ENCODE results near the gene LGR5.
"Not testable (repeated sequence)": the region's sequence is repeated elsewhere in the genome, so short reads cannot be mapped to it uniquely, and the experiment has no call there.

The LGR5 gene

DNA sequence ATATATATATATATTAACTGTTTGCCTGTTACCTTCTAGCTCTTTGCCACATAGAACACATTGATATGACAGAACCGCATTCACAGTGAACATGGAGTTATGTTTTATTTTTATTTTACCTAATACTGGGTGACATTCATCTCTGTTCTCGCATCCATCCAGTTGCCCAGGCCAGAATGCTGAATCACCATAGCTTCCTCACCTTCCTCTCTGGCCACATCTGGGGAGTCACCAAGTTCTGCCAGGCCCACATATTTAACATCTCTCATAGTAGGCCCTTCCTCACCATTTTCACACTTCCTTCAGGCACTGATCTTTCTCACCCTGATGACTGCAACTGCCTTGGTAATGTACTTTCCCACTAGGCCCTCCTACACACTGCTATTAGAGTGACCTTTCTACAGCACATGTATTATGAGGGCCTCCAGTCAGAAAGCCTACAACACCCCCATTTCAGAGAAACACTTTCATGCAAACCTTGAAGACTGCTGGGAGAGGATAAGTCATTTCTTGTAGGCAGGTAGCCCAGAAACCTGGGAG is 106.8 kb downstream of the LGR5 start:
- DNase-seq (ENCODE audit: insufficient read length, low spot score), result no peak

GRCh38 chr12:71548893-71549292 is 109.3 kb downstream of the LGR5 start:
- DNase-seq (ENCODE audit: insufficient read length, low spot score) (no peak), FAIRE-seq (no peak)

More for the DNA sequence above, 106.8 kb downstream of the LGR5 start:
- FAIRE-seq, result no peak

- no peak for FAIRE-seq
- no peak for DNase-seq (ENCODE audit: insufficient read length, low spot score)
These were observed 111.9 kb downstream of the LGR5 start for GRCh38 chr12:71551529-71551928.

- FAIRE-seq, result no peak
- no peak for DNase-seq (ENCODE audit: insufficient read length, low spot score)
These were observed 113.3 kb downstream of the LGR5 start for GRCh38 chr12:71552728-71553501.

GRCh38 chr12:71555191-71555590 is 115.6 kb downstream of the LGR5 start:
- DNase-seq (ENCODE audit: insufficient read length, low spot score) (no peak), FAIRE-seq (no peak)

- not testable (repeated sequence) for DNase-seq (ENCODE audit: insufficient read length, low spot score); FAIRE-seq
These were observed 116.2 kb downstream of the LGR5 start for GRCh38 chr12:71555789-71556188.

- FAIRE-seq, result no peak
These were observed 116.8 kb downstream of the LGR5 start for GRCh38 chr12:71556448-71556847.

GRCh38 chr12:71556875-71557274 is 117.3 kb downstream of the LGR5 start:
- no peak for FAIRE-seq
- no peak for DNase-seq (ENCODE audit: insufficient read length, low spot score)

More at GRCh38 chr12:71556448-71556847, 116.8 kb downstream of the LGR5 start:
- DNase-seq (ENCODE audit: insufficient read length, low spot score), result no peak

- no peak for FAIRE-seq
These were observed 118.8 kb downstream of the LGR5 start for GRCh38 chr12:71558445-71558844.

DNA sequence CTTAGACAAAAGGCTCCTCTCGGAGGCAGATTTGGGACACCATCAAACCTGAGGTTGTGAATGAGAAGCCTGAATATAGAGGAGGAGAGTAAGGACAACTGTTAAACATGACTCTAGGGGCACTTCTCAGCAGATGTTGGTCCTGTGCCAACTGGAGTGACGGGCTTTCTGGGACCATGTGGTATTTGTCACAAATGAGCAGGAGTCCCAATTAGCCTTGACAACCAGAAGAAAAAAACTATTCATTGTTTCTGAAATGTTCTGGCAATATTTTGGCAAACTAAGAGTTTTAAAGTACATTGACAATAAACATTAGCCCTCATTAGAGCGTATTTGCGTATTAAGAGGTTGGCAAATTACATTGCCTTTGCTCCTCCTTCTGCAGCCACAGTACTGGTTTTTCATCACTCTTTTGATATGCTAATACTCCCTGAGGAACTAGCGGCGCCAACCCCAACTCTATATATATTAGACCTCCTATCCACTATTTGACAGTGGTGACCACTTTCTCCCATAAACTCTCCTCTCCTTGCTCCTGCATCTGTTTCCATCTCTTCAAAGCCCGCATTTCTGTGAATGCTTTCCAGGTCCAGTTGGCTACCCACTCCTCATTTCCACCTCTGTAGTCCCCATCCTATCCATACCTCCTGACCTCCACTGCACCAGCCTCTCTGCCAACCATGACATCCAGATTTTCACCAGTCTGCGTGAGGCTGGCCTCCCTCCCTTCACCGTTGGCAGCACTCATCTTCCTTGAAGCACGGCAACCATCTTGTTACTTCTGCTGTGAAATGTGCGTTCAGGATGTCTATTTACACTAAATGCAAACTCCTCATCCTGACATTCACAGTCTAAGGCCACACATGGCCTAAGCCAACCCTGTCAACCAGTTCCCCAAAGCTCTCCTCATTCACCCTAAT is 123.3 kb downstream of the LGR5 start:
- FAIRE-seq (no peak), DNase-seq (ENCODE audit: insufficient read length, low spot score) (no peak)

More at GRCh38 chr12:71558445-71558844, 118.8 kb downstream of the LGR5 start:
- DNase-seq (ENCODE audit: insufficient read length, low spot score), result no peak

DNA sequence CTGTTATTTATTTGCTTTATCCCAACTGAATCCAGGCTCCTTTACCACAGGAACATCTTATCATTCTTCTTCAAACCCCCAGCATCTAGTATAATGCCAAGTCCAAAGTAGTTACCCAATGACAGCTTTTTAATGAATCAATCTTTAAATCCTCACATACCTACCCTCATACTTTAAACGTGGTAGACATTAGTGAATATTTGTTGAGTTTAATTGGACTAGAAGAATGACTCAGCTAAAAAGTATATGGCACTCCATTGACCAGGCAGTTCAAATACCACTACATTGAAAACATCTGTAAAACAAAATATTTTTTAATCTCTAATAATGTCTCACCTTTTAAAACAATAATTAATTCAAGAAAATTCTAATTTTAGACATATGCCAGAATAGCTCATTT is 125.9 kb downstream of the LGR5 start:
- FAIRE-seq (no peak), DNase-seq (ENCODE audit: insufficient read length, low spot score) (no peak)

DNA sequence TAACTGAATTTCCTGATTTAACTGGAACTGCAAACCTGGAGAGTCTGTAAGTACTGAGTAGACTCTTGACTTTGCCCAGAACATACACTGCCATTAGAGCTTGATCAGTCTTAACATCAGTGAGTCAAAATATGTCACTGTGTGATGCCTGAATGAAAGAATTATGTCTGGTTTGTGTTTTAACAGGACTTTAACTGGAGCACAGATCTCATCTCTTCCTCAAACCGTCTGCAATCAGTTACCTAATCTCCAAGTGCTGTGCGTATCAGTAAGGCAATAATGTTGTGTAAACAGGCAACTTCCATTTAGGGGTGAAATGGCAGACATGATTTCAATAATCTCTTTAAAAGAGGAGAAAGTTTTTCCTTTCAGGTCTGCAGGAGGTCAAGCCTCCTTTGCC is 127.1 kb downstream of the LGR5 start:
- DNase-seq (ENCODE audit: insufficient read length, low spot score) (no peak), FAIRE-seq (no peak)

- no peak for FAIRE-seq
- no peak for DNase-seq (ENCODE audit: insufficient read length, low spot score)
These were observed 127.9 kb downstream of the LGR5 start for GRCh38 chr12:71567537-71567936.

- FAIRE-seq; DNase-seq (ENCODE audit: insufficient read length, low spot score): not testable (repeated sequence)
These were observed 130.3 kb downstream of the LGR5 start for GRCh38 chr12:71569885-71570284.

DNA sequence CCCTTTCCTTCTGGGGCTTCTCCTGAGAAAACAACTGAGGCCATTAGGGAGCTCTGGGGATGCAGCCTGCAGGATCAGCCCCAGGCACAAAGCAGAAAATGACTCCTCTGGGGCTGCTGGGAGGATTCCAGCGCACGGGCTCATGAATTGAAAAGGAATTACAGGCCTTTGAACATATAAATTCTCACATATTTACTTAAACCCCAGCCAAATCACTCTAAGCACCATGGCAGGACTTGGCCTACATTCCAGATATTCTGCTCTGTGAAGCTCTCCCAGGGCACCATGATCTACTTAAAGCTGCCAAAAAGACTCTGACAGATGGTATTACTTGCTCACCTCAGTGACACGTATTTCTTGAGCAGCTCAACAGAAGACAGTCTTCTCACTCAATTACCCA is 136.9 kb downstream of the LGR5 start:
- DNase-seq (ENCODE audit: insufficient read length, low spot score), result no peak
- FAIRE-seq, result no peak

- FAIRE-seq (no peak), DNase-seq (ENCODE audit: insufficient read length, low spot score) (no peak)
These were observed 139.2 kb downstream of the LGR5 start for GRCh38 chr12:71578694-71579258.

DNA sequence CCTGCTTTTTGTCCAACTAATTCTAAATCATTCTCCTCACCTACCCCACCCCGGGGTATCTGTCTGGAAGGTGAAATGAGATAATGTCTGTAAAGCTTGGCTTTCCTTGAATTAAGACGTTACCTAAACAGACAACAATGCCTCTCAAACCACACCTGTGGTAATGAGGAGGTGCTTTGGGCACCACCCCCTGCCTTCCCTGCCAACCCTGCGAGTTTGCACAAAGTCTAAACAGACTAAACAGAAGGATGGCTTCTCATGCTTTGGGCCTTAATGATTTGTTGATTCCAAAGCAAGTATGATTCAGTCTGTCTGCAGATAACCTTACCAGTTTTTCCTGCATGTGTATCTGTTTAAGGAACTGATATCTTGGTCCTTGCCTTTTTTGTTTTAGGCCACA is 141.6 kb downstream of the LGR5 start:
- DNase-seq (ENCODE audit: insufficient read length, low spot score) (no peak), FAIRE-seq (no peak)

GRCh38 chr12:71582925-71583324 is 143.3 kb downstream of the LGR5 start:
- FAIRE-seq (no peak), DNase-seq (ENCODE audit: insufficient read length, low spot score) (no peak)

GRCh38 chr12:71584356-71584755 is 144.8 kb downstream of the LGR5 start:
- FAIRE-seq, result no peak
- no peak for DNase-seq (ENCODE audit: insufficient read length, low spot score)

DNA sequence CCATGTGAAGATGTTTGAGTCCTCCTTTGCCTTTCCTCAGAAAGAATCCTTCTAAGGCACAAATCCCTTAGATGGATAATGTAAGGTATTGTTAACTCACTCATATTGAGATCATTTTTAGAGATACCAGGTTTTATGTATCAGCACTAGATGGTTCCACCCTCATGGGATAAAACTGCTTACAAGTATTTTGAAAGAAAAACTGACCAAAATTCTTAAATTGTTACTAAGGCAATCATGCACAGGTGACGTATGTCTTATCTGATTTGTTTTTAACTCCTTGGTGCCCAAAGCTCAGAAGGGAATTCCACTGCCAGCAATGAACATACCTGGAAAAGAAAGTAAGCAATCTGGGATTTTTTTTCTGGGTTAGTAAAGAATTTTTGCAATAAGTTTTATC is 145.6 kb downstream of the LGR5 start:
- FAIRE-seq (no peak), DNase-seq (ENCODE audit: insufficient read length, low spot score) (no peak)

- FAIRE-seq, result no peak
These were observed 147.4 kb downstream of the LGR5 start for GRCh38 chr12:71587012-71587411.

More at GRCh38 chr12:71587012-71587411, 147.4 kb downstream of the LGR5 start:
- no peak for DNase-seq (ENCODE audit: insufficient read length, low spot score)
